WTC11 (cell line): ENCODE data around the gene CNTNAP2. TPM values are rescaled to one million over a fixed set of nuclear protein-coding genes. Genes with fewer than 3 reads are reported as not detected.

Experiments used
- ATAC-seq: fragments of 200-7000 bp; cut with Tn5 transposase; 2 replicates; pipeline ENCODE4 v1.10.0; 2021; ENCODE audit warnings: mild to moderate bottlenecking, moderate library complexity
- CTCF ChIA-PET: fragments of 300-600 bp; sonication (Branson Sonifier 250); formaldehyde crosslinking; loops from one replicate; lab custom pipeline; 2021; ENCODE audit warnings: antibody characterized with exemption; lab: Charles Lee
- POLR2A ChIA-PET: fragments of 350-600 bp; sonication (Branson Sonifier 250); formaldehyde crosslinking; loops from one replicate; lab custom pipeline; 2021; ENCODE audit warnings: antibody characterized with exemption; lab: Charles Lee
- DNase-seq: peaks from one replicate; pipeline ENCODE4 v3.0.0; 2021; ENCODE audit warnings: low spot score
- H3K27ac Mint-ChIP-seq: 2 replicates; pipeline ENCODE4 v1.8.0; 2021; ENCODE audit warnings: mixed read lengths
- H3K27me3 Mint-ChIP-seq: 2 replicates; pipeline ENCODE4 v1.8.0; 2021; ENCODE audit warnings: low read depth, mild to moderate bottlenecking, moderate library complexity, mixed read lengths
- H3K36me3 Mint-ChIP-seq: 2 replicates; pipeline ENCODE4 v1.8.0; 2021; ENCODE audit warnings: mixed read lengths
- H3K4me1 Mint-ChIP-seq: 2 replicates; pipeline ENCODE4 v1.8.0; 2022; ENCODE audit warnings: mixed read lengths
- H3K4me3 Mint-ChIP-seq: 2 replicates; pipeline ENCODE4 v1.8.0; 2021; ENCODE audit warnings: mild to moderate bottlenecking, moderate library complexity, mixed read lengths
- H3K9me3 Mint-ChIP-seq: 2 replicates; pipeline ENCODE4 v1.8.0; 2021; ENCODE audit warnings: mixed read lengths
- ATF3 ChIP-seq: sonication (generic); formaldehyde crosslinking; conservative IDR thresholded peaks from 2 replicates; pipeline ENCODE4 v1.8.1; 2022; ENCODE audit warnings: mild to moderate bottlenecking, missing genetic modification reagents
- CREB1 ChIP-seq: sonication (generic); formaldehyde crosslinking; IDR thresholded peaks from 2 replicates; pipeline ENCODE4 v1.8.0; 2023; ENCODE audit warnings: mild to moderate bottlenecking, missing genetic modification reagents
- CREM ChIP-seq: sonication (generic); formaldehyde crosslinking; IDR thresholded peaks from 2 replicates; pipeline ENCODE4 v1.8.1; 2022; ENCODE audit warnings: mild to moderate bottlenecking, missing genetic modification reagents, moderate library complexity
- ELF4 ChIP-seq: sonication (generic); formaldehyde crosslinking; IDR thresholded peaks from 2 replicates; pipeline ENCODE4 v1.8.1; 2022; ENCODE audit warnings: low read depth, mild to moderate bottlenecking, moderate library complexity, missing genetic modification reagents
- FOXK1 ChIP-seq: sonication (generic); formaldehyde crosslinking; IDR thresholded peaks from 2 replicates; pipeline ENCODE4 v1.8.0; 2022; ENCODE audit warnings: mild to moderate bottlenecking, moderate library complexity, missing genetic modification reagents
- IRF1 ChIP-seq: sonication (generic); formaldehyde crosslinking; IDR thresholded peaks from 2 replicates; pipeline ENCODE4 v1.8.0; 2023; ENCODE audit warnings: missing genetic modification reagents
- JAZF1 ChIP-seq: fragments of 250-450 bp; sonication (Bioruptor Pico); IDR thresholded peaks from 2 replicates; pipeline ENCODE4 v1.9.0; 2021; ENCODE audit warnings: moderate library complexity, mild to moderate bottlenecking, inconsistent platforms
- JUN ChIP-seq: sonication (generic); formaldehyde crosslinking; IDR thresholded peaks from 2 replicates; pipeline ENCODE4 v1.8.0; 2023; ENCODE audit warnings: mild to moderate bottlenecking, missing genetic modification reagents
- KAT7 ChIP-seq: sonication (generic); formaldehyde crosslinking; IDR thresholded peaks from 2 replicates; pipeline ENCODE4 v1.8.1; 2023; ENCODE audit warnings: missing genetic modification reagents, mild to moderate bottlenecking, borderline replicate concordance
- MXD4 ChIP-seq: fragments of 250-450 bp; sonication (Bioruptor Pico); IDR thresholded peaks from 2 replicates; pipeline ENCODE4 v1.8.0; 2021; ENCODE audit warnings: mild to moderate bottlenecking, moderate library complexity, borderline replicate concordance
- NFATC4 ChIP-seq: fragments of 250-450 bp; sonication (Bioruptor Pico); IDR thresholded peaks from 2 replicates; pipeline ENCODE4 v1.9.0; 2021; ENCODE audit warnings: mild to moderate bottlenecking
- OVOL2 ChIP-seq: fragments of 250-450 bp; sonication (Bioruptor Pico); IDR thresholded peaks from 2 replicates; pipeline ENCODE4 v1.9.0; 2021; ENCODE audit warnings: mild to moderate bottlenecking, borderline replicate concordance
- PREB ChIP-seq: sonication (generic); formaldehyde crosslinking; IDR thresholded peaks from 2 replicates; pipeline ENCODE4 v1.8.1; 2022; ENCODE audit warnings: mild to moderate bottlenecking, missing genetic modification reagents, moderate library complexity, borderline replicate concordance
- SMAD3 ChIP-seq: sonication (generic); formaldehyde crosslinking; IDR thresholded peaks from 2 replicates; pipeline ENCODE4 v1.8.0; 2022; ENCODE audit warnings: missing genetic modification reagents, mild to moderate bottlenecking, borderline replicate concordance
- SMAD4 ChIP-seq: sonication (generic); formaldehyde crosslinking; IDR thresholded peaks from 2 replicates; pipeline ENCODE4 v1.8.0; 2022; ENCODE audit warnings: mild to moderate bottlenecking, missing genetic modification reagents
- STAT6 ChIP-seq: sonication (generic); formaldehyde crosslinking; conservative IDR thresholded peaks from 2 replicates; pipeline ENCODE4 v1.8.1; 2023; ENCODE audit warnings: mild to moderate bottlenecking, low read depth, missing genetic modification reagents, moderate library complexity
- TCF7 ChIP-seq: sonication (generic); formaldehyde crosslinking; IDR thresholded peaks from 2 replicates; pipeline ENCODE4 v1.8.0; 2022; ENCODE audit warnings: mild to moderate bottlenecking, low read depth, missing genetic modification reagents, moderate library complexity
- USF2 ChIP-seq: sonication (generic); formaldehyde crosslinking; IDR thresholded peaks from 2 replicates; pipeline ENCODE4 v1.8.1; 2023; ENCODE audit warnings: mild to moderate bottlenecking, missing genetic modification reagents, moderate library complexity
- ZNF219 ChIP-seq: sonication (generic); formaldehyde crosslinking; IDR thresholded peaks from 2 replicates; pipeline ENCODE4 v1.8.0; 2023; ENCODE audit warnings: missing genetic modification reagents, mild to moderate bottlenecking, borderline replicate concordance
- ZNF232 ChIP-seq: sonication (generic); formaldehyde crosslinking; IDR thresholded peaks from 2 replicates; pipeline ENCODE4 v1.8.0; 2022; ENCODE audit warnings: mild to moderate bottlenecking, missing genetic modification reagents
- ZNF396 ChIP-seq: fragments of 250-450 bp; sonication (Bioruptor Pico); IDR thresholded peaks from 2 replicates; pipeline ENCODE4 v1.8.0; 2021; ENCODE audit warnings: mild to moderate bottlenecking, moderate library complexity, borderline replicate concordance
- ZNF416 ChIP-seq: fragments of 250-450 bp; sonication (Bioruptor Pico); IDR thresholded peaks from 2 replicates; pipeline ENCODE4 v1.9.0; 2021; ENCODE audit warnings: mild to moderate bottlenecking, inconsistent platforms
- ZNF512 ChIP-seq: sonication (generic); formaldehyde crosslinking; IDR thresholded peaks from 2 replicates; pipeline ENCODE4 v1.8.1; 2022; ENCODE audit warnings: missing genetic modification reagents, borderline replicate concordance
- ZNF671 ChIP-seq: fragments of 250-450 bp; sonication (Bioruptor Pico); IDR thresholded peaks from 2 replicates; pipeline ENCODE4 v1.8.0; 2021; ENCODE audit warnings: mild to moderate bottlenecking
- total RNA-seq: library from RNA; stranded (reverse); gene quantifications from 3 replicates; pipeline ENCODE4 v1.2.3, GENCODE V29; 2021

Gene CNTNAP2
- total RNA-seq, 1 experiment from 2014 or later: 63.8 TPM

- POLR2A ChIA-PET: no interaction called here
These were observed 2319.5 kb downstream of the CNTNAP2 start for GRCh38 chr7:148436135-148436534.

GRCh38 chr7:148436571-148436970 lies 2320.0 kb downstream of the CNTNAP2 start:
- ChIA-PET CTCF (no interaction called here), POLR2A (no interaction called here)
- Mint-ChIP-seq H3K27ac (no peak overlapping the region), H3K4me3 (no peak overlapping the region), H3K36me3 (no peaks in the 10 kb centered on the region), H3K9me3 (0 out of 2 replicates have a peak, but pooled peaks cover 6% of the 10 kb centered on the region), H3K27me3 (peaks cover 3% of the 10 kb centered on the region; the same call in 1 of the 2 replicates), H3K4me1 (no peaks in the 10 kb centered on the region)
- TF ChIP-seq CREM (CRISPR knock-in tag) (no peak), SMAD3 (CRISPR knock-in tag) (no peak), ELF4 (CRISPR knock-in tag) (no peak), USF2 (CRISPR knock-in tag) (no peak), ATF3 (CRISPR knock-in tag) (no peak), IRF1 (CRISPR knock-in tag) (no peak), ZNF512 (CRISPR knock-in tag) (no peak), KAT7 (CRISPR knock-in tag) (no peak), ZNF396 (CRISPR knock-in tag) (no peak), JUN (CRISPR knock-in tag) (no peak), PREB (CRISPR knock-in tag) (no peak), CREB1 (CRISPR knock-in tag) (no peak), MXD4 (CRISPR knock-in tag) (no peak), ZNF232 (CRISPR knock-in tag) (no peak), FOXK1 (CRISPR knock-in tag) (no peak), NFATC4 (CRISPR knock-in tag) (no peak), JAZF1 (CRISPR knock-in tag) (no peak), OVOL2 (CRISPR knock-in tag) (no peak), TCF7 (CRISPR knock-in tag) (no peak), SMAD4 (no peak)
- TF ChIP-seq, all 79 proteins: peak for 0
- ATAC-seq (peak; percentile 78), DNase-seq (no peak)

More at GRCh38 chr7:148436135-148436534, 2319.5 kb downstream of the CNTNAP2 start:
- Mint-ChIP-seq H3K9me3 (0 out of 2 replicates have a peak, but pooled peaks cover 6% of the 10 kb centered on the region), H3K4me3 (no peak overlapping the region)
- TF ChIP-seq OVOL2 (CRISPR knock-in tag) (no peak), STAT6 (CRISPR knock-in tag) (no peak), ZNF219 (CRISPR knock-in tag) (no peak), ZNF416 (CRISPR knock-in tag) (no peak), ZNF671 (CRISPR knock-in tag) (no peak)
- TF ChIP-seq, all 79 proteins: peak for 0
- no peaks in the 10 kb centered on the region for H3K36me3 Mint-ChIP-seq
- no peak for ATAC-seq
- peaks cover 3% of the 10 kb centered on the region; the same call in 1 of the 2 replicates for H3K27me3 Mint-ChIP-seq
- DNase-seq: no peak
- CTCF ChIA-PET: no interaction called here
- H3K4me1 Mint-ChIP-seq: no peaks in the 10 kb centered on the region
- H3K27ac Mint-ChIP-seq: no peak overlapping the region
